Upper lobe of right lung (tissue), 1 donor: ENCODE results near the gene TCF7L1. TPM values are rescaled to one million over a fixed set of nuclear protein-coding genes. Genes with fewer than 3 reads are reported as not detected.
A peak's percentile ranks its signal among the peaks of the same experiment; 100 is the strongest.

ENCODE experiments used
- ATAC-seq: fragments of 200-7000 bp; cut with Tn5 transposase; one replicate; pipeline ENCODE4 v1.9.1; 2020; ENCODE audit warnings: mild to moderate bottlenecking, moderate library complexity
- DNase-seq: peaks from one replicate; pipeline ENCODE4 v3.0.0-alpha.2; 2020
- H3K27ac ChIP-seq: fragments of 200-600 bp; one replicate; pipeline ENCODE4 v1.8.0; 2022
- H3K27me3 ChIP-seq: fragments of 200-600 bp; one replicate; pipeline ENCODE4 v1.8.0; 2022; ENCODE audit warnings: mild to moderate bottlenecking
- H3K36me3 ChIP-seq: fragments of 200-600 bp; one replicate; pipeline ENCODE4 v1.8.0; 2022
- H3K4me1 ChIP-seq: fragments of 200-600 bp; one replicate; pipeline ENCODE4 v1.8.0; 2022
- H3K4me3 ChIP-seq: fragments of 200-600 bp; one replicate; pipeline ENCODE4 v1.8.0; 2022; ENCODE audit warnings: mild to moderate bottlenecking
- H3K9me3 ChIP-seq: fragments of 200-600 bp; one replicate; pipeline ENCODE4 v1.8.0; 2022
- CTCF ChIP-seq: fragments of 200-600 bp; IDR thresholded peaks from one replicate; pipeline ENCODE4 v1.8.0; 2022; ENCODE audit warnings: antibody characterized with exemption
- intact Hi-C: fragments of 100-400 bp; cut with DNase I; formaldehyde crosslinking; loops from one replicate; pipeline ENCODE4 v1.11.0; 2022
- total RNA-seq: library from RNA; stranded (reverse); fragmentation: NEBNext Ultra II Directional; extraction: Animal tissue kit (Norgen Biotek cat#: 25700); gene quantifications from one replicate; pipeline ENCODE4 v1.2.1, GENCODE V29; 2021
- donor health status: DM: no; HTN: yes; CAD: no; lungs with severe emphysema.

Gene TCF7L1
- total RNA-seq, 1 donor from 2014 or later: 21.1 TPM

- Histone ChIP-seq H3K4me3 (no peak overlapping the region), H3K9me3 (no peaks in the 10 kb centered on the region), H3K27ac (no peak overlapping the region), H3K27me3 (peaks cover 4% of the 10 kb centered on the region), H3K4me1 (peaks cover 13% of the 10 kb centered on the region), H3K36me3 (peaks cover 3% of the 10 kb centered on the region)
- no peak for ATAC-seq
- no peak for TF ChIP-seq CTCF
- DNase-seq: no peak
- intact Hi-C loops: no loop called here
Measured at GRCh38 chr2:85137156-85137555, 4.0 kb downstream of the TCF7L1 start.

- intact Hi-C loops: no loop called here
- Histone ChIP-seq H3K36me3 (peaks cover 3% of the 10 kb centered on the region), H3K9me3 (no peaks in the 10 kb centered on the region), H3K27me3 (no peaks in the 10 kb centered on the region), H3K4me1 (peaks cover 10% of the 10 kb centered on the region), H3K27ac (no peak overlapping the region), H3K4me3 (no peak overlapping the region)
- no peak for DNase-seq
- no peak for TF ChIP-seq CTCF
- ATAC-seq: peak; percentile 74
Measured at GRCh38 chr2:85143463-85144082, 10.4 kb downstream of the TCF7L1 start.

GRCh38 chr2:85145116-85145820, 12.1 kb downstream of the TCF7L1 start:
- no peak overlapping the region for H3K27ac ChIP-seq
- DNase-seq: no peak
- intact Hi-C loops: no loop called here
- peaks cover 3% of the 10 kb centered on the region for H3K36me3 ChIP-seq
- no peak for TF ChIP-seq CTCF
- H3K27me3 ChIP-seq: no peaks in the 10 kb centered on the region
- H3K4me1 ChIP-seq: peaks cover 10% of the 10 kb centered on the region
- no peaks in the 10 kb centered on the region for H3K9me3 ChIP-seq
- ATAC-seq: no peak
- no peak overlapping the region for H3K4me3 ChIP-seq

- ATAC-seq (no peak), DNase-seq (no peak)
- H3K9me3 ChIP-seq: no peaks in the 10 kb centered on the region
- intact Hi-C loops: no loop called here
- H3K27ac ChIP-seq: no peak overlapping the region
- no peak overlapping the region for H3K4me3 ChIP-seq
- peaks cover 1% of the 10 kb centered on the region for H3K4me1 ChIP-seq
- TF ChIP-seq CTCF: no peak
- H3K27me3 ChIP-seq: no peaks in the 10 kb centered on the region
- no peaks in the 10 kb centered on the region for H3K36me3 ChIP-seq
Measured at GRCh38 chr2:85148190-85148589, 15.0 kb downstream of the TCF7L1 start.

- Histone ChIP-seq H3K27me3 (no peaks in the 10 kb centered on the region), H3K27ac (no peak overlapping the region), H3K9me3 (no peaks in the 10 kb centered on the region), H3K36me3 (no peaks in the 10 kb centered on the region), H3K4me3 (no peak overlapping the region), H3K4me1 (peaks cover 16% of the 10 kb centered on the region)
- intact Hi-C loops: no loop called here
- ATAC-seq: no peak
- no peak for TF ChIP-seq CTCF
- no peak for DNase-seq
Measured at GRCh38 chr2:85151026-85151425, 17.8 kb downstream of the TCF7L1 start.
